GM10248 (cell line): ENCODE results near the gene TMEM108.

ENCODE experiments used
- CTCF ChIA-PET: fragments of 300-600 bp; sonication (Branson Sonifier 250); formaldehyde crosslinking; extraction: SDS; loops from one replicate; lab custom pipeline; 2021; ENCODE audit warnings: antibody characterized with exemption; lab: Yijun Ruan, JAX
- POLR2A ChIA-PET: fragments of 350-650 bp; sonication (Branson Sonifier 250); formaldehyde crosslinking; extraction: SDS; loops from one replicate; lab custom pipeline; 2020; ENCODE audit warnings: antibody characterized with exemption; lab: Yijun Ruan, JAX
- DNase-seq: peaks from one replicate; pipeline ENCODE4 v3.0.0; 2012; ENCODE audit errors: extremely low spot score
- CTCF ChIP-seq: IDR thresholded peaks from 2 replicates; pipeline ENCODE4 v1.5.1; 2012; ENCODE audit warnings: mild to moderate bottlenecking, low read depth; ENCODE audit errors: extremely low read depth, missing control alignments, control extremely low read depth

Gene TMEM108

GRCh38 chr3:133360476-133360875 lies 322.3 kb downstream of the TMEM108 start:
- CTCF ChIA-PET: interaction anchor here (1.8 kb wide), 1 partner anchor 8 kb away, joined by 6 read pairs; no protein-coding TSS in a partner anchor

GRCh38 chr3:133361011-133361410 lies 322.8 kb downstream of the TMEM108 start:
- ChIA-PET CTCF (interaction anchor here (1.2 to 1.8 kb wide), 3 partner anchors 9 to 20 kb away, joined by 3 to 6 read pairs (median 4); no protein-coding TSS in a partner anchor), POLR2A (no interaction called here)
- DNase-seq: no peak
- no peak for TF ChIP-seq CTCF

More at GRCh38 chr3:133360476-133360875, 322.3 kb downstream of the TMEM108 start:
- DNase-seq: no peak
- POLR2A ChIA-PET: no interaction called here
- no peak for TF ChIP-seq CTCF

- DNase-seq: no peak
- POLR2A ChIA-PET: no interaction called here
- no peak for TF ChIP-seq CTCF
- CTCF ChIA-PET: interaction anchor here (1.2 to 1.8 kb wide), 3 partner anchors 9 to 20 kb away, joined by 3 to 6 read pairs (median 4); no protein-coding TSS in a partner anchor
These were observed 323.2 kb downstream of the TMEM108 start for GRCh38 chr3:133361435-133361834.

GRCh38 chr3:133362539-133362938 lies 324.3 kb downstream of the TMEM108 start:
- TF ChIP-seq CTCF: no peak
- no peak for DNase-seq
- ChIA-PET POLR2A (no interaction called here), CTCF (no interaction called here)

- no peak for DNase-seq
- no peak for TF ChIP-seq CTCF
- POLR2A ChIA-PET: no interaction called here
- CTCF ChIA-PET: interaction anchor here (1.1 to 1.7 kb wide), 3 partner anchors 9 to 17 kb away, joined by 3 to 6 read pairs (median 4); no protein-coding TSS in a partner anchor
These were observed 326.5 kb downstream of the TMEM108 start for GRCh38 chr3:133364704-133365103.

GRCh38 chr3:133366921-133367320 lies 328.7 kb downstream of the TMEM108 start:
- no peak for TF ChIP-seq CTCF
- POLR2A ChIA-PET: no interaction called here
- CTCF ChIA-PET: interaction anchor here (1.1 to 1.4 kb wide), 2 partner anchors 15 to 38 kb away, joined by 3 read pairs; no protein-coding TSS in a partner anchor
- DNase-seq: no peak
